ENCODE data around the gene KPNA3. TPM values are rescaled to one million over a fixed set of nuclear protein-coding genes. Genes with fewer than 3 reads are reported as not detected.

The KPNA3 gene
- polyA plus RNA-seq, 1 of the 3 experiments (the other 2 are of a cell fraction) = 11.3 TPM

GRCh38 chr13:49828453-49828852 lies 36.0 kb upstream of the KPNA3 start:
- no peak overlapping the region for H3K4me3 ChIP-seq (ENCODE audit: low read depth in 2 of 2, low read length in 1 of 2)
- no peak for DNase-seq
- no peaks in the 10 kb centered on the region for H3F3A ChIP-seq (replicated peaks; ENCODE audit: insufficient read depth)
- H3K27me3 ChIP-seq (ENCODE audit: insufficient read depth) = no peaks in the 10 kb centered on the region
- no peaks in the 10 kb centered on the region for H3K36me3 ChIP-seq (replicated peaks in 1 of 2; ENCODE audit: control insufficient read depth in 1 of 2, insufficient read depth in 2 of 2, low read length in 1 of 2)
- POLR2A ChIA-PET = no interaction called here
- H3K27ac ChIP-seq (ENCODE audit: low read depth in 2 of 2, low read length in 1 of 2) = no peak overlapping the region
- H3K9me3 ChIP-seq = no peaks in the 10 kb centered on the region
- no peaks in the 10 kb centered on the region for H3K4me1 ChIP-seq (ENCODE audit: control insufficient read depth in 1 of 2, insufficient read depth in 2 of 2, low read depth in 1 of 2, low read length in 1 of 2)
- WGBS (ENCODE audit: low lambda C conversion rate) = 58% methylated on average over 2 of the region's 2 CpGs
- TF ChIP-seq RCOR1 (IDR thresholded peaks at IDR 0.05; ENCODE audit: low read length) = no peak
- TF ChIP-seq TEAD4 (IDR thresholded peaks at IDR 0.05; ENCODE audit: borderline replicate concordance, insufficient read depth) = no peak
- no peak for TF ChIP-seq YY1 (IDR thresholded peaks at IDR 0.05; ENCODE audit: low read depth)
- no peak for TF ChIP-seq ELF1 (IDR thresholded peaks at IDR 0.05)
- TF ChIP-seq SMC3 (IDR thresholded peaks at IDR 0.05; ENCODE audit: low read depth, low read length) = no peak
- no peak for TF ChIP-seq JUND (IDR thresholded peaks at IDR 0.05)
- TF ChIP-seq CTCF (IDR thresholded peaks at IDR 0.05) = no peak
- no peak for TF ChIP-seq RXRA (IDR thresholded peaks at IDR 0.05; ENCODE audit: borderline replicate concordance, low read depth)
- TF ChIP-seq NRF1 (IDR thresholded peaks at IDR 0.05; ENCODE audit: low read depth, low read length) = no peak
- TF ChIP-seq EP300 (IDR thresholded peaks at IDR 0.05; ENCODE audit: borderline replicate concordance in 1 of 2, low read depth in 1 of 2, low read length in 1 of 2) = no peak
- TF ChIP-seq TCF12 (IDR thresholded peaks at IDR 0.05) = no peak
- no peak overlapping the region for H3K9ac ChIP-seq
- no peaks in the 10 kb centered on the region for H3K9me2 ChIP-seq
- H4K20me1 ChIP-seq (ENCODE audit: insufficient read depth) = no peaks in the 10 kb centered on the region
- CTCF ChIA-PET = interaction anchor here (0.8 kb wide), 1 partner anchor 158 kb away, joined by 3 read pairs; no protein-coding TSS in a partner anchor
- no peaks in the 10 kb centered on the region for H3K79me2 ChIP-seq (ENCODE audit: insufficient read depth)
- no peak overlapping the region for H3K4me2 ChIP-seq
- no peak overlapping the region for H2AFZ ChIP-seq (ENCODE audit: low read depth)

- no peaks in the 10 kb centered on the region for H3K27me3 ChIP-seq (ENCODE audit: insufficient read depth)
- ChIA-PET CTCF (interaction anchor here (0.8 kb wide), 1 partner anchor 158 kb away, joined by 3 read pairs; no protein-coding TSS in a partner anchor), POLR2A (no interaction called here)
- DNase-seq = no peak
- no peaks in the 10 kb centered on the region for H3K36me3 ChIP-seq (replicated peaks in 1 of 2; ENCODE audit: control insufficient read depth in 1 of 2, insufficient read depth in 2 of 2, low read length in 1 of 2)
- no peaks in the 10 kb centered on the region for H3F3A ChIP-seq (replicated peaks; ENCODE audit: insufficient read depth)
- H3K27ac ChIP-seq (ENCODE audit: low read depth in 2 of 2, low read length in 1 of 2) = no peak overlapping the region
- H4K20me1 ChIP-seq (ENCODE audit: insufficient read depth) = no peaks in the 10 kb centered on the region
- H3K4me3 ChIP-seq (ENCODE audit: low read depth in 2 of 2, low read length in 1 of 2) = no peak overlapping the region
- no peaks in the 10 kb centered on the region for H3K9me2 ChIP-seq
- H3K9me3 ChIP-seq = no peaks in the 10 kb centered on the region
- no peaks in the 10 kb centered on the region for H3K4me1 ChIP-seq (ENCODE audit: control insufficient read depth in 1 of 2, insufficient read depth in 2 of 2, low read depth in 1 of 2, low read length in 1 of 2)
- H3K4me2 ChIP-seq = no peak overlapping the region
- H2AFZ ChIP-seq (ENCODE audit: low read depth) = no peak overlapping the region
- WGBS (ENCODE audit: low lambda C conversion rate) = 52% methylated on average over 3 of the region's 3 CpGs
- H3K79me2 ChIP-seq (ENCODE audit: insufficient read depth) = no peaks in the 10 kb centered on the region
- H3K9ac ChIP-seq = no peak overlapping the region
- TF ChIP-seq GATA2 (CRISPR knock-in tag; IDR thresholded peaks at IDR 0.05) = no peak
- no peak for TF ChIP-seq SIN3A (IDR thresholded peaks at IDR 0.05; ENCODE audit: borderline replicate concordance, low read depth, low read length)
- no peak for TF ChIP-seq MEF2A (IDR thresholded peaks at IDR 0.05; ENCODE audit: borderline replicate concordance, low read depth)
- no peak for TF ChIP-seq CTCF (IDR thresholded peaks at IDR 0.05)
- TF ChIP-seq FOXM1 (IDR thresholded peaks at IDR 0.05; ENCODE audit: low read depth) = no peak
- TF ChIP-seq EZH2phosphoT487 (IDR thresholded peaks at IDR 0.05; ENCODE audit: borderline replicate concordance, low read depth) = no peak
- TF ChIP-seq USF1 (IDR thresholded peaks at IDR 0.05; ENCODE audit: borderline replicate concordance, low read depth) = no peak
- no peak for TF ChIP-seq YY1 (IDR thresholded peaks at IDR 0.05; ENCODE audit: low read depth)
- no peak for TF ChIP-seq TCF12 (IDR thresholded peaks at IDR 0.05)
- TF ChIP-seq ZBTB33 (IDR thresholded peaks at IDR 0.05; ENCODE audit: borderline replicate concordance, low read depth) = no peak
Observed at GRCh38 chr13:49827891-49828290, 35.4 kb upstream of the KPNA3 start.

Measured in SK-N-SH (cell line).